Activated CD8-positive, alpha-beta memory T cell treated with anti-CD3 and anti-CD28 coated beads for 48 hours (primary cell): ENCODE results near the gene CAPS.
"Not testable (repeated sequence)": the region's sequence is repeated elsewhere in the genome, so short reads cannot be mapped to it uniquely, and the experiment has no call there.

Source experiments
- DNase-seq, 3 experiments: peaks; one replicate each; pipeline ENCODE4 v3.0.0-alpha.2; 2020; ENCODE audit warnings: low read depth in 2 of 3, low spot score in 2 of 3

Gene CAPS

GRCh38 chr19:5913739-5914357 is at the start of gene CAPS:
TSS of gene CAPS (plus strand) at chr19:5914254. CDS start at chr19:5914407, 153 bp downstream.
- DNase-seq: no peak

- DNase-seq: no peak
These were observed 49.1 kb upstream of the CAPS start for GRCh38 chr19:5864725-5865486.

GRCh38 chr19:5865772-5866171 is 48.3 kb upstream of the CAPS start:
- DNase-seq: no peak

GRCh38 chr19:5867201-5868136 is 46.6 kb upstream of the CAPS start:
- DNase-seq: no peak

GRCh38 chr19:5870986-5871394 is 43.1 kb upstream of the CAPS start:
- DNase-seq: no peak

- DNase-seq: no peak
These were observed 40.3 kb upstream of the CAPS start for GRCh38 chr19:5873617-5874199.

- not testable (repeated sequence) for DNase-seq
These were observed 39.6 kb upstream of the CAPS start for GRCh38 chr19:5874496-5874895.

- DNase-seq: no peak
These were observed 36.6 kb upstream of the CAPS start for GRCh38 chr19:5877427-5877826.

- DNase-seq: no peak
These were observed 36.2 kb upstream of the CAPS start for GRCh38 chr19:5877882-5878281.

- DNase-seq: no peak
These were observed 33.9 kb upstream of the CAPS start for GRCh38 chr19:5880196-5880595.

- DNase-seq: no peak
These were observed 33.4 kb upstream of the CAPS start for GRCh38 chr19:5880604-5881078.

- DNase-seq: no peak
These were observed 32.3 kb upstream of the CAPS start for GRCh38 chr19:5881543-5882299.

GRCh38 chr19:5882421-5882968 is 31.6 kb upstream of the CAPS start:
- DNase-seq: no peak

GRCh38 chr19:5883157-5883873 is 30.7 kb upstream of the CAPS start:
- not testable (repeated sequence) for DNase-seq

- DNase-seq: not testable (repeated sequence)
These were observed 29.8 kb upstream of the CAPS start for GRCh38 chr19:5884065-5884811.

- no peak for DNase-seq
These were observed 24.6 kb upstream of the CAPS start for GRCh38 chr19:5889288-5889971.

- DNase-seq: no peak
These were observed 24.0 kb upstream of the CAPS start for GRCh38 chr19:5890099-5890498.

GRCh38 chr19:5891572-5891937 is 22.5 kb upstream of the CAPS start:
- no peak for DNase-seq
